Spleen (tissue), 7 donors: ENCODE data around the gene BBOX1.

Source experiments
- POLR2A ChIP-seq, 3 donors: fragments of 450-650 bp; IDR thresholded peaks; one replicate each; pipeline ENCODE4 v1.5.1; 2017; ENCODE audit warnings: antibody characterized with exemption in 3 of 3, mild to moderate bottlenecking in 1 of 3
- POLR2AphosphoS5 ChIP-seq, 3 donors: sonication (generic); formaldehyde crosslinking; IDR thresholded peaks; one replicate each; pipeline ENCODE4 v1.5.1; 2017; ENCODE audit warnings: antibody characterized with exemption in 3 of 3
- TF ChIP-seq, protein P1 (sequence below), 11 experiments: fragments of 200-600 bp in 7 of 11; fragments of 450-650 bp in 4 of 11; sonication (generic) in 4 of 11; IDR thresholded peaks in 8 of 11; conservative IDR thresholded peaks in 3 of 11; 1 replicate in 7 of 11; 2 replicates in 4 of 11; pipeline versions ENCODE4 v1.4.0 to v1.8.0; 2016 to 2021; ENCODE audit warnings: antibody characterized with exemption in 11 of 11, inconsistent platforms in 4 of 11, mild to moderate bottlenecking in 1 of 11
- donor health status: DM: no; HTN: no; CAD: no; lungs with moderate emphysema.
- donor health status: DM: no; HTN: no; CAD: no.
- donor health status: DM: no; HTN: no; CAD: no.

DNA sequence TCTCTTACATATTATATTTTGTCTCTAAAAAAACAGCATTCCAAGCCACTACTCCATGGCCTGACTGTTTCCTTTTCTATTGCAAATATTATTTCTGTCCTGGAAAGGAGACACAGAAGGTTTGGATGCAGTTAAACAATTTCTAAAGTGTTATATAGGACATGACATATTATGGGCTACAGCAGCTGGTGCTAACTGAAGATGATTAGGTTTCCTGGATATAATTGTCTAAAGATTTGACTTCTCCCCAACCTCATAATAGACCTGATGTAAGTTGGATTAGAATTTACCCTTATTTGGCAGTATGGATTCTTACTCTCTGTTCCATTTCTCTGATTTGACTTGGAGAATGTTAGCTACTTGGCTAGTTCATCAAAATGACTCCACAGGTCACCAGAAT lies 90.2 kb downstream of the BBOX1 start:
- TF ChIP-seq, protein P1, sequence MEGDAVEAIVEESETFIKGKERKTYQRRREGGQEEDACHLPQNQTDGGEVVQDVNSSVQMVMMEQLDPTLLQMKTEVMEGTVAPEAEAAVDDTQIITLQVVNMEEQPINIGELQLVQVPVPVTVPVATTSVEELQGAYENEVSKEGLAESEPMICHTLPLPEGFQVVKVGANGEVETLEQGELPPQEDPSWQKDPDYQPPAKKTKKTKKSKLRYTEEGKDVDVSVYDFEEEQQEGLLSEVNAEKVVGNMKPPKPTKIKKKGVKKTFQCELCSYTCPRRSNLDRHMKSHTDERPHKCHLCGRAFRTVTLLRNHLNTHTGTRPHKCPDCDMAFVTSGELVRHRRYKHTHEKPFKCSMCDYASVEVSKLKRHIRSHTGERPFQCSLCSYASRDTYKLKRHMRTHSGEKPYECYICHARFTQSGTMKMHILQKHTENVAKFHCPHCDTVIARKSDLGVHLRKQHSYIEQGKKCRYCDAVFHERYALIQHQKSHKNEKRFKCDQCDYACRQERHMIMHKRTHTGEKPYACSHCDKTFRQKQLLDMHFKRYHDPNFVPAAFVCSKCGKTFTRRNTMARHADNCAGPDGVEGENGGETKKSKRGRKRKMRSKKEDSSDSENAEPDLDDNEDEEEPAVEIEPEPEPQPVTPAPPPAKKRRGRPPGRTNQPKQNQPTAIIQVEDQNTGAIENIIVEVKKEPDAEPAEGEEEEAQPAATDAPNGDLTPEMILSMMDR (IDR thresholded peaks at IDR 0.05 in 8 of 11, conservative IDR thresholded peaks at IDR 0.05 in 3 of 11) = no peak
- TF ChIP-seq POLR2A (IDR thresholded peaks at IDR 0.05) = no peak
- no peak for TF ChIP-seq POLR2AphosphoS5 (IDR thresholded peaks at IDR 0.05)
